COR-L47 (cell line): ENCODE data around the gene RIMS3.
"Not testable (repeated sequence)": the region's sequence is repeated elsewhere in the genome, so short reads cannot be mapped to it uniquely, and the experiment has no call there.

ENCODE experiments used
- DNase-seq: peaks from one replicate; lab custom pipeline; 2025; lab: John Stamatoyannopoulos, UW

The RIMS3 gene

DNA sequence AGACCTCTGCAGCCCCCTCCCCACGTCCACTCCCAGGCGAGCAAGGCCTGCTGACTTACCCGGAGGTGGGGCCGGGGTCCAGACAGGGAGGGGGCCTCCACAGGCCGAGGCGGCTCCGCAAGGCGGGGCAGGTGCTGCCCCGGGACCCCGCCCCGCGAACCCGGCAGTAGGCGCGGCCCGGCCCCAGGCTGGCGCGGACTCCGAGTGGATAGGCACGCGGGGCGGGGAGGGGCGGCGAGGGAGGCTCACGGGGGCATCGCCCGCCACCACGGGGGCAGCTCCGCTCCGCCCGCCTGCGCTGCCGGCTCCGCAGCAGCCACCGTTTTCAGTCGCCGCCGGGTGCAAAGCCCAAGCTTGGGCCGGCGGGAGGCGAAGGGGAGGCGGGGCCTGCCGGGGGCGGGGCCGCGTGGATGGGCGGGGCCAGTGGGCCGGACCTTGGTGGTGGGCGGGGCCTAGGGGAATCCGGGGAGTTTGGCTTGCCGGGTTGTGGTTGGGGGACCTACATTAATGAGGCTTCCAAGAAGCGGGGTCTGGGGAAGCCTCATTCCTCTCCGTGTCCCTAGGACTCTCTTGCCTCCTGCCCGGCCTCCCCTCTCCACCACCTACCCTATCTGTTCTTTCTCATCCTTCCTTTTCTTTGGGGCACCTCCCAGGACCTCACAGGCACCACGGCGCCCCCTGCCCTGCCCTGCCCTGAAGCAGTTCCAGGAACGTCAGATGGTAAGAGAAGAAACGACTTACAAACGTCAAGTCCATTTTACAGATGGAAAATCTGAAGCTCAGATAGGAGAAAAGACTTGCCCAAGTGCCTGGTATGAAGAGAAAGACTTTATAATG is at the start of gene RIMS3:
RIMS3 (minus strand) TSS at position 348 of the 837 bp plus-strand sequence. CDS start 23,757 bp downstream, outside the sequence.
- peak; percentile 47 for DNase-seq

DNA sequence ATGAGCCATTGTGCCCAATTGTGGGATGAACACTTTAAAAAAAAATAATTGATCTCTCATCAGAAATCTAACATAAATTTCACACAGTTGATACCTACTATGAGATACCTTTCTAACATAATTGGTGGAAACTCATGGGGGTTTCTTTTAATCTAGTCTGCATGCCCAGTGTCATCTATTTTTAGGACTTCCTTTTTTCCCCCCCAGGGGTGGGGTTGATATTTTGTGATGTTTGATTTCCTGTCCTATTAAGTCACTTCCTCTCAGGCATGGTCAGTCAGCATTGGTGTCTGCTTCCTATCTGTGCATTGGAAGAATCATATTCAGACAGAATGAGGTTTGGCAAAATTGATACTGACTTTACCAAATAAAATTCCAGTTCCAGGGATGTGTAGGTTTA is 47.5 kb upstream of the RIMS3 start:
- DNase-seq: no peak

DNA sequence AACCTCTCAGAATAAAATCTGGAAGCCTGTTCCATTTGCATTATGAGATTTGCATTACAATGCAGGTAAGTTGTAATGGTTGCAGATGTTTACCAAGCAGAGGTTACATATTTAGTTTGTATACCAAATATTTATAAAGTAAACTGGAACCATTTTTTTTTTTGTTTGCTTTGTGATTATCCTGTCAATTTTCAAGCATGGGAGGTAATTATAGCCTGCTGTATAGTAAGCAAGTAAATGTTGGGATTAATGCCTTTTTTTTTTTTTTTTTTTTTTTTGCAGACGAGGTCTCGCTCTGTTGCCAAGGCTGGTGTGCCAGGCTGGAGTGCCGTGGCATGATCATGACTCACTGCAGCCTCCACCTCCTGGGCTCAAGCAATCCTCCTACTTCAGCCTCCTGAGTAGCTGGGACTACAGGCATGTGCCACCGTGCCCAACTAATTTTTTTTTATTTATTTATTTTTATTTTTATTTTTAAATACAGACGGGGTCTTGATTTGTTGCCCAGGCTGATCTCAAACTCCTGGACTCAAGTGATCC is 47.0 kb upstream of the RIMS3 start:
- peak; percentile 61 for DNase-seq

DNA sequence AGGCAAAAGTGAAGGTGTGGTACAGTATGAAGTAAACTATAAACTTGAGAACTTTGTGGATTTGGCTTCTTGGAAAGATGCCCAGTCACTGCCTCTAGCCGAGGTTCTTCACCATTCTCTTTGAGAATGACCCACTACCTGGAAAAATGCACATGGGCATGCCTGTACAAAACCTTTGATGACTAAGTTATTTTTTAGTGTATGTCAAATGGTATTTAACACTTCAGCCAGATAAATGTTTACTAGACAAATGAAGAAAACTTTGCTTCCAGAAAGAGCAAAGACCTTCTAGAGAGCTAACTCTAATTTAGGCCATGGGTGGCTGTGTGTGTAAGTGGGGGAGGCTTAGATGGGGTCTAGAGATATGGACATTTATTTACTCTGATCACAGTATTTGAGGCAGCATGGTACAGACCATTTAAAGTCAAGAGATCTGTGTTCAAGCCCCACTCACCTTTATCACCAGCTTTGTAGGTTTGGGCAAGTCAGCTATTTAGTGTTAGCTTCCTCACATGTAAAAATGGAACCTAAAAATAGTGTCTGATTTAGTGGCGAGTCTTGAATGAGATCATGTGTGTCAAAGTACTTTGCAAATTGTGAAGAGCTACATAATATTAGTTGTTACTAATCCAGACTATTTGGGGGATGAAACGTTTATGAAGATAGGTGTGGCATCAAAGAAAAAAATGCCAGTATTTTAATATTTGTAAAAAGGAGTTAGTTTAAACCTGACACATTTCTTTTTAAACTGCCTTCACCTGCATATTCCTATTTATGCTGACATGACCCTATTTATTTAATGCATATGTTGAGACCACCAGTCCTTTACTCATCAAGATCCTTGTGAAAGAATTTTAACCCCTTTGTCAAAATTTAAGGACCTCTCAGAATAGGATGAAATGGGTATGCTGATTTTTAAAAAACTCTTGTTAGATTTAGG is 46.3 kb upstream of the RIMS3 start:
- no peak for DNase-seq

DNA sequence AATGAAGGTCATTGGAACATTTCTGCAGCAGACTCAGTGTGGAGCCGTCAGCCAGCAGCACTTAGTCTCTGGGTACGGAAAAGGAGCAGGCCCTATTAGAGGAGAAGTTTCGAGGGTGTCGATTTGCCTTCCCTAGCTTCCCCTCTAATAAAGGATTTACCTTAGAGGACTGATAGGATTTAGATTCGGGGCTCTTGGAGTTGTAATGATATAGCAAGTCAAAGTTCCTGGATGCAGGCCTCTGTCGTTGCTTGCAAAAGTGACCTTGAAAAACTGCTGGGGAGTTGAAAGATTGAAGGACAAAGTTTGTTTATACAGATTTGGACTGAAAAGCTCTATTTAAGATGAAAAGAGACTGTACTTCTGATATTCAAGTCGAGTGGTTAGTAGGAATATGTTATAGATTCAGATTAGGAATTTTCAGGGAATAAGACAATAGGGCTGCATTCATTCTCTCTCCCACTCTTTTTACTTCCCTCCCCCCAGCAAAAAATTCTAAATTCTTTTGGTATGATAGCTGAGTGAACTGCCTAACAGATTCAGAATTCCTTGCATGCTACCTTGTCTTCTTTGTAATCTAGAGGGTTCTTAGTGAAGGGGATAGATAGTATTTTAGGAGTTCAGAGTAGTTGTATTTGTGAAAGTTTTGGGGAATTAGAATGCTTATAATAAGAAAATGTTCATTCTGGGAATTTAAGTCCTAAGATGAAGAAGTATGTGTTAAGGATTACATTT is 45.3 kb upstream of the RIMS3 start:
- no peak for DNase-seq

DNA sequence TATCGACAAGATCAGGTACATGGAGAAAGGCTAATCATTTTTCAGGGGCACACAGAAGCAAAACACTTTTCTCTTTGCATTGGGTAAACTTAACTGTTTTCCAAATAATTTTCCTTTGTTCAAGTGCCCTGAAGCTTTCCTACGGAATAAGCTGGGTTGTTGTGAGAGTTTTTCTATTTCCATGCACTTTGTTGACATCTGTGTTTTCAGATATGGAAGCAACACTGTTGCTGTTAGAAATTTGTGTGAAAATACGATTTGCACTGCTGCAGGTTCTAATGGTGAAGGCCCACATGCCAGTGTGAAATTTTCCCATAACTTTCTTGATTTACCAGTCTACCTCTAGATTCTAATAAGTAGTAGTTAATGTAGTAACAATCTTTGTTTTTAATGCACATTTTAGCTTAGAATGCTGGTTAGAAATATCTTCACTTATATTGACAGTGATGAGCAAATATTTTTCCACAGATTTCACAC is 44.4 kb upstream of the RIMS3 start:
- no peak for DNase-seq

DNA sequence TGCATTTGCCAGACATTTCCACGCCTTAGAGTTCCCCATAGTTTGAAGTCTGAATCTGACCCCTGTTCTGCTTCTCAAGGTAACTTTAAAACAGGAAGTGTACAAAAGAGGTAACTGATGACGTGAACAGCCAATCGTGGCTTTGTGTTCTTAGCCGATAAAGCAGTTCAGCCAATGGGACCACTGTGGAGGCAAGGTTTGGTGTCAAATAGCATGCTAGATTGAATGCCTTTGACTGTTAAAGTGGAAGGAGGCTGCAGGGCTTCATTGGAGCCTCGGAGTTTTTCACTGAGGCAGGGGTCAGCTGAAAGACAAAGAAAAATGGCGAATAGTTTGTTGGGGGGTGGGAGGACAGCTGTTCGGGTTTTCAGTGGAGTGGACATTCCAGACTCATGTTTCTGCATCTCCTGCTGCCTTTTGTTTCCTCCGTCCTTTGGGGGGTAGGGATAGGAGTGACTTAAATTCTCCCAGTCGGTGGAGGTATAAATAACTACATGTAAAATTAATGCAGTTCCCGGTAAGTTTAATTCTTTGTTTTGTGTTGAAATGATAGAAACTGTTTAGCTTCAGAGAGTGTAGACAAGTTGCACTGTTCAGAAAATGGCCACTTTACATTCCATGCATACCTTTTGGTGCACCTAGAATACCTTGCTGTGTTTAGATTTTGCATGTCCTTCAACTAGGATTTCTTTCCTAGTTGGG is 43.8 kb upstream of the RIMS3 start:
- peak; percentile 86 for DNase-seq

DNA sequence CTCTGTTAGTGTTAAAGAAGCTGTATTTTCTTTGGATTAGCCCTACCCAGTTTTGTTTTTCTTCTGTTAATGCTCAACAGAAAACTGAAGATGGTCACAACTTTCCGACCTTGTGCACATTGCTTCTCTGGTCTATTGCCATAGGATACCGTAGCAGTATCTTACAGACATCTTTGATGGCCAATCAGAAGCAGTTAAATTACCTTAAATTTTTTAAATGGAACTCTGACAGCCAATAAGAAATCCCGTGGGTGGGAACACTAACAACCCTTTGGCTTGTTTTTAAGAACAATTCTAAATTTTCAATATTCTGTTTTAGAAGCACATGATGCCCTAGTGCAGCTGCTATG is 43.2 kb upstream of the RIMS3 start:
- peak; percentile 67 for DNase-seq

DNA sequence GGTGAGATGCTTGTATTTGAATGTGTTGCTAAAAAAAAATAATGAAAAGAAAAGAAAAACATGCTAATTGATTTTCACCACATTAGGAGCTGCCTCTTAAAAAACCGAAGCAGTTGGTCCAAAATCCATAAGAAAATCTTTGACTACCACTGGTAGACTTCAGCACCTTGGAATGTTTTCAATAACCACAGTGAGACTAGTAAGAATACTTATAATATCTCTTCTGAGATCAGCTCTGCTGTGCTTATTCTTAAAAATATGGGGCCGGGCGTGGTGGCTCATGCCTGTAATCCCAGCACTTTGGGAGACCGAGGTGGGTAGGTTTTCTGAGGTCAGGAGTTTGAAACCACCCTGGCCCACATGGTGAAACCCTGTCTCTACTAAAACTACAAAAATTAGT is 41.1 kb upstream of the RIMS3 start:
- no peak for DNase-seq

DNA sequence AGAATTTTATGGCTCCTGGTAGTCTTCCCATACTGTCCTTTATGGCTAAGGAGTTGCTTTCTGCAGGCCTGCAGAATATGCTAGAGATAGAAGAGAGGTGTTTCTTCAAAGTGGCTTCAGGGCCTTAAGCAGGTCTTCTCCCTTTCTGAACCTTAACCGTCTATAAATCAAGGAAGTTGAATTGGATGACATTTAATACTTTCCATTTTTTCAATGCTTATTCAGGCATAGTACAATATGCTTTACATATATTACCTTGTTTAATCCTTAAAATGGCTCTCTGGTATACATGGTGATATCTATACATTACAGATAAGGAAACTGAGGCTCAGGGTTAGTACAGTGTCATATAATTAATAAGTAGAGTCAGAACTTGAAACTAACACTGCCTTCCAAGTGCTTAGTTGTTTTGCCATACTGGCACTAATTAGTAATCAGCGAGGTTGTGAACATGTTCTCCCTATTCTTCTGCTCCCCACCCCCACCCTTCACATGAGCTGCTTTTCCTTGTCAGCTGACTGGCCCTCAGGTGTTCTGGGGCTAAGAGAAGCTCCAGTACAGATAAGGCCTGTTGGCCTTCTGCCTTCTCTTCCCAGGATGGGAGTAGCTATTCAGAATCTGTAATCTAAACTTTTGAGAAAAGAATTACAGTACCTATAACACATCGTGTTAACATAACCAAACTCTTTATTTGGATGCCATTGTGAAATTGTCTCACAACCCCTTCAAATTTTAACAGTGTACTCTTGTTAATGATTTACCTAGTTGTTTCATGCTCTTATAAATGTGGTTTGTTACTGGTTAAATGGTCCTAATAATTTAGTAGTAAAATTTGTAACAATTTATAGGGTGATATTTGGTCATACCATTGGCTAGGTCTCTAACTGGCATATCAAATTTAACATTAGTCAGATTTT is 39.6 kb upstream of the RIMS3 start:
- no peak for DNase-seq

DNA sequence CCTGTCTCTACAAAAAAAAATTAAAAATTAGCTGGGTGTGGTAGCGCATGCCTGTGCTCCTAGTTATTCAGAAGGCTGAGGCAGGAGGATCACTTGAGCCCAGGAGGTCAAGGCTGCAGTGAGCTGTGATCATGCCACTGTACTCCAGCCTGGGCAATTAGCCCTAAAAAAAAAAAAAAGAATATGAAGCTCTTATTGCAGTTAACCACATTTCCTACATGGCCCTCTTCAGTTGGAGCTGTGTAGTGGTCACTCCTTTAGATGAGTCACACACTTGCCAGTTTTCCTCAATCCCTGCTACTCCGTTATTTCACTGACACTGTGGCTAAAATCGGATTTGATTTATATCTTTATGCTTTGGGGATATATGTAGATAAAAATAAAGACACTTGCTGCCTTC is 37.8 kb upstream of the RIMS3 start:
- DNase-seq: no peak

DNA sequence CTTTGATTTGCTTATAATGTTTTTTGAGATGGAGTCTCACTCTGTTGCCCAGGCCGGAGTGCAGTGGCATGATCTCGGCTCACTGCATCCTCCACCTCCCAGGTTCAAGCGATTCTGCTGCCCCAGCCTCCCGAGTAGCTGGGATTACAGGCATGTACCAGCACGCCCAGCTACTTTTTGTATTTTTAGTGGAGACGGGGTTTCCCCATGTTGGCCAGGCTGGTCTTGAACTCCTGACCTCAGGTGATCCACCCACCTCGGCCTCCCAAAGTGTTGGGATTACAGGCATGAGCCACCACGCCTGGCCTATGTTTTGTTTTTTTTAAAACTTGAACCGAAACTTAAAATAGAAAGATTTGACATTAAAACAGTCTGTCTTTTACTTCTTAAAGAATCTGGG is 37.3 kb upstream of the RIMS3 start:
- DNase-seq: not testable (repeated sequence)

DNA sequence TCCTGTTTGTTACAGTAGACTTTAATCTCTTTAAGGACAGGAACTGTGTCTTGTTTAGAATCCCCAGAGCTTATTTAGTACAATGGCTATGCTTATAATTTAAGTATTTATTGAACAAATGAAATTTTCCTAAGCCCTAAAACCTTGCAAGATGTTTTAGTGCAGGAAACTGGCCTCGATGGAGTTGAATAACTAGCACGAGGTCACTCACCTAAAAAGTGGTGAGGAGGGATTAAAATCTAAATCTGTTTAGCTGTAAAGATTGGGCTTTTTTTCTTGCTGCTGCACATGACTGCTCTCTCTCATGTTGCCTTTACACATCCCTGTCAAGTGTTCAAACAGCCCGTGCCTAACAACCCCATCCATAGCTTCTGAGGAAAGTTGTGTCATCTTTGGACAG is 36.2 kb upstream of the RIMS3 start:
- DNase-seq: no peak

DNA sequence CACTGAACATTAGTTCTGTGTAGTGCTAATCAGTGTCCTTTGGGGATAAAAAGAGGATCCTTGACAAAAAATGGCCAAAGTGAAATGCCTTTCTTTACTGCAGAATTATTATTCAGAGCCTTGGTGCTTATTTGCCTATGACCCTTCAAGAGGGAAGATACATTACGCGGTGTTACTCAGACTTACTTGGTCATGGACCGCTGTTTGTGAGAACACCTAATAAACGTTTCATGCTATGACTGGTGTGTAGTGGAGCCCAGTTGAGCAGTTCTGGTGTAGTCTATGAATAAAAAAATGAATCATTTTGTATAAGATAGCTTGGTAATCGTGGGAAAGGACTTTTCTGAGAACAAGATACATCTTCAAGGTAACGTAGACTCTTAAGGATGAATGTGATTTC is 34.3 kb upstream of the RIMS3 start:
- no peak for DNase-seq

DNA sequence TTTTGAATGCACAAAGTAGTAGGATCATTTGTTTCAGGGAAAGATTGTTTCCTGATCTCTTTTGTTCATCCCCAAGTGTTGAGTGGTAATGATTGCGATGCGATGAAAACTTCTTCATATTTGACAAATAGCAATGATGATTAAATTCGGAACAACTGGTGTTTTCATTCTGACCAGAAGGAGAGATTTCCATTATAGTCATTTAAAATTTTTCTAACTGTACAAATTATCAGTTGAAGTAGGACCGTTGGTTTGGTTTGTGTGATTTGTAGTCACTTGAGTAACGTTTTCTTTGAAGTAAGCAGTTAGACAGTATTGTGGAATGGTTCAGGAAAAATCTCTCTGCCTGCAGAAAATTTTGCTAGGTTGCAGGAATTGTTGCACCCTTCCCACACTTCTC is 32.0 kb upstream of the RIMS3 start:
- no peak for DNase-seq

DNA sequence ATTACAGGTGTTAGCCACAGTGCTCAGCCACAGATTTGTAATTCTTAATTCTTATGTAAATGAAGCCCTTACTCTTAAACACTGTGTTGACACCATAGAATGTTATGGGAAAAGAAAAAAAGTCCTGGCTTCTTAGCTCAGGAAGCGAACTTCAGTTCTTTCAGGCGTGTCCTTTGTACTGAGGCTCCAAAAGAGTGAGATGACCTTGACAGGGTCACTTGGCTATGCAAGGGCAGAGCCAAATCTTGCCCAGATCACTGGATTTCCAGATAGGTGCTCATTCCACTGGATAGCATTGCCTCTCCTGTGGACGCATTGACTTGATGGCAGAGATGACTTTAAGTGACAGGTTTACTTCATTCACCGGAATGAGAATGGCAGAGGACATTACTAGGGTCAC is 30.8 kb upstream of the RIMS3 start:
- DNase-seq: no peak

DNA sequence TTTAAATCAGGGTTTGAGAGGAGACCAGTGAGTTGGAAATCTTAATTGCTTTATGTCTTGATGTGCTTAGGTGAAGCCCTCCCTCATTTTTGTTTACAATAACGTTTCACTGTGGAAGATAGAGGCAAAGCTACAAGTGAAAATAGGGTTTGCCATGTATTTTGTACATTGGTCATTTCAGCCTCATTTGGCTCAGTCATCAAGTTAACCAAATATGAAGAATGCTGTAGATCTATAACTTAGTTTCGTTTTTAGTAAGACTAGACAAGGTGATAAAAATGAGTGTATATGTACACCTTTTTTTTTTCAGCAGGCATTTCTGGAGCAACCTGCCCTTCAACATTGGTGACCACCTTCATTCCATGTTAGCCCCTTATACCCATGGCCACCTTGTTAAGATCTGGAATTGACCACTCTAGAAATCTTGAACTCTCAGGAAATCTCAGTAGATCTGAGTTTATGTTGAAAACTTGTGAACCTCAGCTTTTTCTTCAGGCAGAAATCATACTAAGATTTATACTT is 28.9 kb upstream of the RIMS3 start:
- no peak for DNase-seq

DNA sequence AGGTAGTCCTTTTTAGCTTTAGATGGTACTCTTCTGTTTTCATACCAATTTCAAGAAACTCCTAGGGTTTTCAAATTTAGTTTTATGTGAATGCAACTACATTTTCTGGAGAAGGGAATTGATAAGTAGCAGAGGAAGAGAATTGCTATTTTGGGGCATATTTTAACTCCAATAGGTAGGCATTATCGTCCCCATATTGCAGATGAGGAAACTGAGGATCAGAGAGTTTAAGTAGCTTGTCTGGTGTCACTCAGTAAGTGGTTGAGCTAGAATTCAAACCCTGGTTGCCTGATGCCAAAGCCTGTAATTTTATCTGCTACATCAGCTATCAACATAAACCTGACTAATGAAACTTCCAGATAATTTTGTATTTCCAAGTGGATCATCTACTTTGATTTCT is 27.9 kb upstream of the RIMS3 start:
- DNase-seq: no peak

DNA sequence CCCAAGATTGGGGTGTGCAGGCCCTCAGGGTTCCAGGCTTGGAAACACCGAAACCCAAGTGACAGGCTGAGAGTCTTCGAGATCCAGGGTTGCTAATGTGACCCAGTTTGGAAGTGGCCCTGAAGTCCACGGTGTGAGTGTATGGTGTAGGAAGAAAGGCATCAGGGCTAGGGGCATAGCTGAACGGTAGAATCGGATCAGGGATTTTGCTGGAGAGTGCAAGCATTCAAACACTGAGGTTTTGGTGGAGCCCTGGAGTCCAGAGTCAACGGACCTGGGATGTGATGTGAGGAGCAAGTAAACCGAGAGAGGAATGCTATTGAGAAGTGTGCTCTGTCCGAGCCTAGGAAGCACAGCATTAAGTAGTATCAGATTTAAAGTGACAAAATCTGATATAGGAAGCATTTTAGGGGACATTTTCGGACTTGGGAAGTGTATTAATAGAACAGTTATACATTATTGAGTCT is 27.0 kb upstream of the RIMS3 start:
- DNase-seq: no peak
